ENCODE results near the gene ZNF784.

The ZNF784 gene

GRCh38 chr19:55633861-55634260, 9.5 kb upstream of the ZNF784 start:
- TF ChIP-seq, protein P1, sequence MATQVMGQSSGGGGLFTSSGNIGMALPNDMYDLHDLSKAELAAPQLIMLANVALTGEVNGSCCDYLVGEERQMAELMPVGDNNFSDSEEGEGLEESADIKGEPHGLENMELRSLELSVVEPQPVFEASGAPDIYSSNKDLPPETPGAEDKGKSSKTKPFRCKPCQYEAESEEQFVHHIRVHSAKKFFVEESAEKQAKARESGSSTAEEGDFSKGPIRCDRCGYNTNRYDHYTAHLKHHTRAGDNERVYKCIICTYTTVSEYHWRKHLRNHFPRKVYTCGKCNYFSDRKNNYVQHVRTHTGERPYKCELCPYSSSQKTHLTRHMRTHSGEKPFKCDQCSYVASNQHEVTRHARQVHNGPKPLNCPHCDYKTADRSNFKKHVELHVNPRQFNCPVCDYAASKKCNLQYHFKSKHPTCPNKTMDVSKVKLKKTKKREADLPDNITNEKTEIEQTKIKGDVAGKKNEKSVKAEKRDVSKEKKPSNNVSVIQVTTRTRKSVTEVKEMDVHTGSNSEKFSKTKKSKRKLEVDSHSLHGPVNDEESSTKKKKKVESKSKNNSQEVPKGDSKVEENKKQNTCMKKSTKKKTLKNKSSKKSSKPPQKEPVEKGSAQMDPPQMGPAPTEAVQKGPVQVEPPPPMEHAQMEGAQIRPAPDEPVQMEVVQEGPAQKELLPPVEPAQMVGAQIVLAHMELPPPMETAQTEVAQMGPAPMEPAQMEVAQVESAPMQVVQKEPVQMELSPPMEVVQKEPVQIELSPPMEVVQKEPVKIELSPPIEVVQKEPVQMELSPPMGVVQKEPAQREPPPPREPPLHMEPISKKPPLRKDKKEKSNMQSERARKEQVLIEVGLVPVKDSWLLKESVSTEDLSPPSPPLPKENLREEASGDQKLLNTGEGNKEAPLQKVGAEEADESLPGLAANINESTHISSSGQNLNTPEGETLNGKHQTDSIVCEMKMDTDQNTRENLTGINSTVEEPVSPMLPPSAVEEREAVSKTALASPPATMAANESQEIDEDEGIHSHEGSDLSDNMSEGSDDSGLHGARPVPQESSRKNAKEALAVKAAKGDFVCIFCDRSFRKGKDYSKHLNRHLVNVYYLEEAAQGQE (IDR thresholded peaks at IDR 0.05; ENCODE audit: insufficient read depth in 1 of 2, low read depth in 2 of 2, low read length in 2 of 2) = no peak
- TF ChIP-seq TAF1 (IDR thresholded peaks at IDR 0.05; ENCODE audit: borderline replicate concordance, insufficient read depth, low read length) (no peak), FOXP2 (optimal IDR thresholded peaks at IDR 0.05; ENCODE audit: borderline replicate concordance, extremely low read depth, extremely low read length, insufficient read depth) (no peak), POLR2AphosphoS5 (IDR thresholded peaks at IDR 0.05; ENCODE audit: low read depth, low read length) (no peak), SIN3A (IDR thresholded peaks at IDR 0.05; ENCODE audit: borderline replicate concordance, insufficient read depth, low read length) (no peak)

DNA sequence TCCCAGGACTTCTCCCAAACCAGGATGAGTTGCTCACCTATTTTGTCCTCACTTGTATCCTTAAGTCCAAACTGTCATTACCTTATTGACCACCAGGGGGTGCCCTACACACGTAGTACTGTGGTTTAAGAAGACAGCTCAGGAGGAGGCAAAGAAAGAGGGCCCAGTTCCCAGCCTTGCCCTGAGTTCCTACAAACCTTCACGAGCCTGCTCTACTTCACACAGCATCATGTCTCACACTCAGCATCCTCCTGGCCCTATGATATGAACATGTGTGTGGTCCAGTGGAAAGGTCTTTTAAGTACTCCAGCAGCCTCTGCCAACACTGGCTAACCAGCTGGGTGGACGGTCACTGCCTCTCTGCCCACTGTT, 8.1 kb upstream of the ZNF784 start:
- TF ChIP-seq SIN3A (IDR thresholded peaks at IDR 0.05; ENCODE audit: borderline replicate concordance, insufficient read depth, low read length) (no peak), FOXP2 (optimal IDR thresholded peaks at IDR 0.05; ENCODE audit: borderline replicate concordance, extremely low read depth, extremely low read length, insufficient read depth) (no peak), POLR2AphosphoS5 (IDR thresholded peaks at IDR 0.05; ENCODE audit: low read depth, low read length) (no peak), TAF1 (IDR thresholded peaks at IDR 0.05; ENCODE audit: borderline replicate concordance, insufficient read depth, low read length) (no peak)
- TF ChIP-seq, protein P1 (IDR thresholded peaks at IDR 0.05; ENCODE audit: insufficient read depth in 1 of 2, low read depth in 2 of 2, low read length in 2 of 2) = no peak

DNA sequence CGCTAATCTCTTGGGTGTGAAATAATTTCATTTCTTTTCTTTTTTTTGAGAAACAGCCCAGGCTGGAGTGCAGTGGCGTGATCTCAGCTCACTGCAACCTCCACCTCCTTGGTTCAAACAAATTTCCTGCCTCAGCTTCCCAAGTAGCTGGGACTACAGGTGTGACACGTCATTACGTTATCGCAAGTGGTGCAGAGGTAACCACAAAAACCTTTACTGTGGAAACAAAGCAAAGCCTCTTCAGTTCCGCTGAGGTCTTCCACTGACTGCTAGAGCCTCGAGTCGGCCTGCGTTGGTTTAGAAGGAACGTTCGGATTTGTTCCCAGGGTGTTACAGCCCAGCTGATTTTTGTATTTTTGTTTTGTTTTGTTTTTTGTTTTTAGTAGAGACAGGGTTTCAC, 2.0 kb upstream of the ZNF784 start:
- TF ChIP-seq, protein P1 (IDR thresholded peaks at IDR 0.05; ENCODE audit: insufficient read depth in 1 of 2, low read depth in 2 of 2, low read length in 2 of 2) = no peak
- no peak for TF ChIP-seq FOXP2 (optimal IDR thresholded peaks at IDR 0.05; ENCODE audit: borderline replicate concordance, extremely low read depth, extremely low read length, insufficient read depth)
- no peak for TF ChIP-seq TAF1 (IDR thresholded peaks at IDR 0.05; ENCODE audit: borderline replicate concordance, insufficient read depth, low read length)
- TF ChIP-seq SIN3A (IDR thresholded peaks at IDR 0.05; ENCODE audit: borderline replicate concordance, insufficient read depth, low read length) = no peak
- no peak for TF ChIP-seq POLR2AphosphoS5 (IDR thresholded peaks at IDR 0.05; ENCODE audit: low read depth, low read length)

- TF ChIP-seq, protein P1 (IDR thresholded peaks at IDR 0.05; ENCODE audit: insufficient read depth in 1 of 2, low read depth in 2 of 2, low read length in 2 of 2) = no peak
- TF ChIP-seq SIN3A (IDR thresholded peaks at IDR 0.05; ENCODE audit: borderline replicate concordance, insufficient read depth, low read length) = no peak
- no peak for TF ChIP-seq TAF1 (IDR thresholded peaks at IDR 0.05; ENCODE audit: borderline replicate concordance, insufficient read depth, low read length)
- TF ChIP-seq FOXP2 (optimal IDR thresholded peaks at IDR 0.05; ENCODE audit: borderline replicate concordance, extremely low read depth, extremely low read length, insufficient read depth) = no peak
- no peak for TF ChIP-seq POLR2AphosphoS5 (IDR thresholded peaks at IDR 0.05; ENCODE audit: low read depth, low read length)
Observed at GRCh38 chr19:55625004-55625326, 599 bp upstream of the ZNF784 start.

- TF ChIP-seq, protein P1 (IDR thresholded peaks at IDR 0.05; ENCODE audit: insufficient read depth in 1 of 2, low read depth in 2 of 2, low read length in 2 of 2) = no peak
- no peak for TF ChIP-seq POLR2AphosphoS5 (IDR thresholded peaks at IDR 0.05; ENCODE audit: low read depth, low read length)
- TF ChIP-seq TAF1 (IDR thresholded peaks at IDR 0.05; ENCODE audit: borderline replicate concordance, insufficient read depth, low read length) = no peak
- TF ChIP-seq FOXP2 (optimal IDR thresholded peaks at IDR 0.05; ENCODE audit: borderline replicate concordance, extremely low read depth, extremely low read length, insufficient read depth) = no peak
- no peak for TF ChIP-seq SIN3A (IDR thresholded peaks at IDR 0.05; ENCODE audit: borderline replicate concordance, insufficient read depth, low read length)
Observed at GRCh38 chr19:55623561-55623960, 805 bp downstream of the ZNF784 start.

Data from PFSK-1 (cell line).